Ramos (cell line): ENCODE measurements around the gene THADA.
"Not testable (repeated sequence)": the region's sequence is repeated elsewhere in the genome, so short reads cannot be mapped to it uniquely, and the experiment has no call there.

ENCODE experiments used
- in situ Hi-C: fragments of 300-500 bp; cut with MboI; formaldehyde crosslinking; loops from one replicate; pipeline ENCODE4 v1.14.3; 2022; ENCODE audit warnings: low sequenced_read_pairs; ENCODE audit not compliant: unreplicated experiment

THADA gene

DNA sequence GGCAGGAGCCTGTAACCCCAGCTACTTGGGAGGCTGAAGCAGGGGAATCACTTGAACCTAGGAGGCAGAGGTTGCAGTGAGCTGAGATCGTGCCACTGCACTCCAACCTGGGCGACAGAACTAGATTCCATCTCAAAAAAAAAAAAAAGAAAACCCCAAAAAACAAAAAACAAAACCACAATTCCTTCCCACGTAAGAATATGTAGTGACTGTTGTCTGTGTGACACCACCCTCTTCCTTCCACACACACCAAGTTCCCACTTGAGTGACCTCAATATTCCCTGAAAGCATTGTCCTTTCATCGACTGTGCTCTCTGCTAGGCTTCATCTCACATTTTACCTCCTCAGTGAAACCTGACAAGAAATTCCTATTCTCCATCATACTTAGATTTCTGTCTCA is 8.8 kb upstream of the THADA start:
- in situ Hi-C loops, result no loop called here

- in situ Hi-C loops, result not testable (repeated sequence)
These were observed 4.8 kb upstream of the THADA start for GRCh38 chr2:43600596-43600995.

GRCh38 chr2:43594875-43595274 is 963 bp downstream of the THADA start:
- in situ Hi-C loops, result no loop called here

GRCh38 chr2:43593254-43593653 is 2.6 kb downstream of the THADA start:
- in situ Hi-C loops, result no loop called here

GRCh38 chr2:43592443-43592842 is 3.4 kb downstream of the THADA start:
- in situ Hi-C loops, result no loop called here

GRCh38 chr2:43585708-43586107 is 10.1 kb downstream of the THADA start:
- in situ Hi-C loops, result no loop called here

- in situ Hi-C loops, result no loop called here
These were observed 16.4 kb downstream of the THADA start for GRCh38 chr2:43579275-43579981.

- in situ Hi-C loops, result no loop called here
These were observed 18.6 kb downstream of the THADA start for GRCh38 chr2:43576981-43577892.

DNA sequence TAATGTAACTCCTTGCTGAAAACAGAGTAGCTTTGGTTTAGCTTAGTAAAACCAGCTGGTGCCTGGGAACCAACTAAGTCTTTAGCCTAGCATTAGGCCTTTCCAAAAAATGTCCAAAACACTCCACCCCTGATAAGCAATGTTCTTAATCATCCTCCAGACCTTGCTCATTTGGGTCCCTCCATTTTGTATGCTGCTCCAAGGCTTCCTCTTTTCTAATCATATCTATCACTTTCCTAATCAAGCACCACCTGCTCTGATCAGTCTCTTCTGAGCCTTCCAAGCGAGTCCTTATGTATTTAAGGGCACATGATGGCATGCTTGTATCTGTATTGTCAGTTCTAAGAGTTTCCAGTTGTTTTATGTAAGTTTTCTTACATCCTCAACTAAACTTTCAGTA is 23.6 kb downstream of the THADA start:
- in situ Hi-C loops, result no loop called here

GRCh38 chr2:43569921-43570320 is 25.9 kb downstream of the THADA start:
- in situ Hi-C loops, result no loop called here

DNA sequence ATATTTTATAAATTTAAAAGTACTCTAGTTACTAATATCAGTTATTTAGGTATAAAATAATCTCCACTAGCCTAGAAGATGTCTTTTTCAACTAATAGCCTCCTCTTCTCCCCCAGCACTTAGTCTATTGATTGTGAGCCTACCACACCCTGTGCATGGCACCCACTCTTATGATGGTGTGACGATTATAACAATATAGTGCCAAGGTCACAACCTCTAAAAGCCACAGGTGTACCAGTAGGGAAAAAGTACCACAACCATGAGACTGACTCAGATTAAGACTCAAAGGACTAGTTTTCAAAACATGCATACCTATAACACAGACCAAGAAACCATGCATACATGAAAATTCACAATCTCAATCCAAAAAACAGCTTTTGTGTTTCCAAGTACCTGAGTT is 27.6 kb downstream of the THADA start:
- in situ Hi-C loops, result no loop called here

DNA sequence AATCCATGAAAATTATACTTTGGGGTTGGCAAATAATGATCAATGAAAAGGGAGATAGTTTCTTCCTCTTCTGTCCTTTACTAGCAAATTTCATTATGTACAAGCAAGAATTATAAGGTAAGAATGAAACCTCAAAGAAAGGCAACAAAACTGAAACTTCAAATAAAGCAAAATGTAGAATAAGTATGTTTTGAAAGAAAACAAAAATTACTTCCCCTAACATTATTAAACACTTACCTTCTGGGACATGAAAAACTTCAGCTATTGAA is 29.4 kb downstream of the THADA start:
- in situ Hi-C loops, result no loop called here

DNA sequence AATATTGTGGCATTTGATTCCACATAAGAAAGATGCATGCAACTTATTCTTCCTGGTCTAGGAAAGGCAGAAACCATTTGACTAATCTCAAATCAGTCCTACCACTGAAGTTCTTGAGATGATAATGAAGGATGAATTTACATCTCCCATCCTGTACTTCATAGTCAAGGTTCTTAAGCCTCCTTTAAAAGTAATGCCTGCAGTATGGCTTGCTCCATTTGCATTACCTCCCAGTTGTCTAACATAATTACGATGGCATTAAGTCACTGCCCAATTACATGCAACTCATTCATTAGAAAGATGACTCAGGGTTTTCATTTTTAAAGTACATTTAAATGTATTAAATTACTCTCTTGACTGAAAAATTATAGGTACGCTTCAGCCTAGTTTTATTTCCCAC is 32.2 kb downstream of the THADA start:
- in situ Hi-C loops, result no loop called here

DNA sequence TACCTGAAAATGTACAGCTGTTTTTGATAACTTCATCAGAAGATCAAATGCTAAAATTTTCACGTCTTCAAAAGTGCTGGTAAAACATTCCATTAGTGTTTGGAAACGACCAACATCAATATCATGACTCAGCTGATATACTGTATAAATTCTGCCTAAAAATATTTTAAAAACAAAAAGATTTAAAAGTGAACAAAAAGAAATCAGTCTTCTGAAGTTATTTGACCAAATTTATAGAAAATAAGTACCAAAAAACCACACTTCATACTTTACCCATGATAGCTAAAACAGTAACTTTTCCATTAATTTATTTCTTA is 35.6 kb downstream of the THADA start:
- in situ Hi-C loops, result no loop called here

- in situ Hi-C loops, result no loop called here
These were observed 36.2 kb downstream of the THADA start for GRCh38 chr2:43559391-43560230.

- in situ Hi-C loops, result no loop called here
These were observed 38.6 kb downstream of the THADA start for GRCh38 chr2:43557196-43557595.

GRCh38 chr2:43556256-43556655 is 39.6 kb downstream of the THADA start:
- in situ Hi-C loops, result no loop called here

- in situ Hi-C loops, result no loop called here
These were observed 42.4 kb downstream of the THADA start for GRCh38 chr2:43553341-43553855.

DNA sequence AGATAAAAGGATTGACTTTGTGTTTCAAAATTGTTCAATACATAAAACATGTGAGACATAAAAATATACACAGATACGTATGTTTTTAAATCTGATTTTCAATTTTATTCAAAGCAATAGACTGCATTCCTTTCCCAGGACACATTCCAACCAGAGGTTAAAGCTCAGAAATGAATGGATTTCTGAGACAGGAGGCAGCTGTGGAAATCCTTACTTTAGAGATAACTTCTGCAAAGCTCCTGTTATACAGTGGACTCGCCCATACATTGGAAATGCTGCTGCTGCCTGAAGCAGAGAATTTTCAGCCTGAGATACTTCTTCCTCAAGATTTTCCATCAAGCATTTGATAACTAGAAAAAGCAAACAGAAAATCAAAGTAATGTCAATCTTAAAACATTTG is 43.8 kb downstream of the THADA start:
- in situ Hi-C loops, result no loop called here

DNA sequence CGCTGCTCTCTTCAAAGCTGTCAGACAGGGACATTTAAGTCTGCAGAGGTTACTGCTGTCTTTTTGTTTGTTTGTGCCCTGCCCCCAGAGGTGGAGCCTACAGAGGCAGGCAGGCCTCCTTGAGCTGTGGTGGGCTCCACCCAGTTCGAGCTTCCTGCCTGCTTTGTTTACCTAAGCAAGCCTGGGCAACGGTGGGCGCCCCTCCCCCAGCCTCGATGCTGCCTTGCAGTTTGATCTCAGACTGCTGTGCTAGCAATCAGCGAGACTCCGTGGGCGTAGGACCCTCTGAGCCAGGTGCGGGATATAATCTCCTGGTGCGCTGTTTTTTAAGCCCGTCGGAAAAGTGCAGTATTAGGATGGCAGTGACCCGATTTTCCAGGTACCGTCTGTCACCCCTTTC is 47.5 kb downstream of the THADA start:
- in situ Hi-C loops, result not testable (repeated sequence)
